ENCODE data around the gene ZNF789. TPM values are rescaled to one million over a fixed set of nuclear protein-coding genes. Genes with fewer than 3 reads are reported as not detected.

ZNF789 gene
- total RNA-seq, 1 donor from 2014 or later: 5.2 TPM

GRCh38 chr7:99460651-99461050 is 12.0 kb upstream of the ZNF789 start:
- Histone ChIP-seq H3K4me3 (ENCODE audit: low read depth, low read length) (no peak overlapping the region), H3K27me3 (ENCODE audit: control insufficient read depth, insufficient read depth, low read length) (no peaks in the 10 kb centered on the region), H3K36me3 (ENCODE audit: control insufficient read depth, insufficient read depth, low read length) (peaks cover 6% of the 10 kb centered on the region)
- DNase-seq (ENCODE audit: low read depth): no peak
- no peak for TF ChIP-seq CTCF (IDR thresholded peaks at IDR 0.05; ENCODE audit: insufficient read depth, low read length, poor library complexity, severe bottlenecking)

- no peak for TF ChIP-seq CTCF (IDR thresholded peaks at IDR 0.05; ENCODE audit: insufficient read depth, low read length, poor library complexity, severe bottlenecking)
- Histone ChIP-seq H3K4me3 (ENCODE audit: low read depth, low read length) (no peak overlapping the region), H3K36me3 (ENCODE audit: control insufficient read depth, insufficient read depth, low read length) (peaks cover 4% of the 10 kb centered on the region), H3K27me3 (ENCODE audit: control insufficient read depth, insufficient read depth, low read length) (no peaks in the 10 kb centered on the region)
- no peak for DNase-seq (ENCODE audit: low read depth)
Measured at GRCh38 chr7:99461221-99461620, 11.5 kb upstream of the ZNF789 start.

- TF ChIP-seq CTCF (IDR thresholded peaks at IDR 0.05; ENCODE audit: insufficient read depth, low read length, poor library complexity, severe bottlenecking): no peak
- no peak for DNase-seq (ENCODE audit: low read depth)
- Histone ChIP-seq H3K4me3 (ENCODE audit: low read depth, low read length) (peak overlapping the region; percentile 80), H3K27me3 (ENCODE audit: control insufficient read depth, insufficient read depth, low read length) (no peaks in the 10 kb centered on the region), H3K36me3 (ENCODE audit: control insufficient read depth, insufficient read depth, low read length) (peaks cover 3% of the 10 kb centered on the region)
Measured at GRCh38 chr7:99465421-99465768, 7.3 kb upstream of the ZNF789 start.

- H3K4me3 ChIP-seq (ENCODE audit: low read depth, low read length): no peak overlapping the region
- DNase-seq (ENCODE audit: low read depth): no peak
- H3K27me3 ChIP-seq (ENCODE audit: control insufficient read depth, insufficient read depth, low read length): no peaks in the 10 kb centered on the region
- peaks cover 1% of the 10 kb centered on the region for H3K36me3 ChIP-seq (ENCODE audit: control insufficient read depth, insufficient read depth, low read length)
- TF ChIP-seq CTCF (IDR thresholded peaks at IDR 0.05; ENCODE audit: insufficient read depth, low read length, poor library complexity, severe bottlenecking): no peak
Measured at GRCh38 chr7:99468336-99468918, 4.3 kb upstream of the ZNF789 start.

GRCh38 chr7:99469381-99470065 is 3.2 kb upstream of the ZNF789 start:
- Histone ChIP-seq H3K4me3 (ENCODE audit: low read depth, low read length) (no peak overlapping the region), H3K27me3 (ENCODE audit: control insufficient read depth, insufficient read depth, low read length) (no peaks in the 10 kb centered on the region), H3K36me3 (ENCODE audit: control insufficient read depth, insufficient read depth, low read length) (no peaks in the 10 kb centered on the region)
- no peak for TF ChIP-seq CTCF (IDR thresholded peaks at IDR 0.05; ENCODE audit: insufficient read depth, low read length, poor library complexity, severe bottlenecking)
- no peak for DNase-seq (ENCODE audit: low read depth)

GRCh38 chr7:99473315-99473596 is 566 bp downstream of the ZNF789 start:
- Histone ChIP-seq H3K36me3 (ENCODE audit: control insufficient read depth, insufficient read depth, low read length) (no peaks in the 10 kb centered on the region), H3K27me3 (ENCODE audit: control insufficient read depth, insufficient read depth, low read length) (no peaks in the 10 kb centered on the region), H3K4me3 (ENCODE audit: low read depth, low read length) (peak overlapping the region; percentile 83)
- TF ChIP-seq CTCF (IDR thresholded peaks at IDR 0.05; ENCODE audit: insufficient read depth, low read length, poor library complexity, severe bottlenecking): no peak
- peak; percentile 70 for DNase-seq (ENCODE audit: low read depth)
